ENCODE results near the gene FAM20B. TPM values are rescaled to one million over a fixed set of nuclear protein-coding genes. Genes with fewer than 3 reads are reported as not detected.

FAM20B gene
- total RNA-seq, 1 donor from 2014 or later, result 18.0 TPM

- no peak for TF ChIP-seq CTCF (conservative IDR thresholded peaks at IDR 0.05; ENCODE audit: low read depth, low read length)
- DNase-seq (ENCODE audit: low read depth), result no peak
- H3K4me3 ChIP-seq (ENCODE audit: low read depth, low read length), result no peak overlapping the region
Observed at GRCh38 chr1:179104611-179105250, 79.0 kb downstream of the FAM20B start.

DNA sequence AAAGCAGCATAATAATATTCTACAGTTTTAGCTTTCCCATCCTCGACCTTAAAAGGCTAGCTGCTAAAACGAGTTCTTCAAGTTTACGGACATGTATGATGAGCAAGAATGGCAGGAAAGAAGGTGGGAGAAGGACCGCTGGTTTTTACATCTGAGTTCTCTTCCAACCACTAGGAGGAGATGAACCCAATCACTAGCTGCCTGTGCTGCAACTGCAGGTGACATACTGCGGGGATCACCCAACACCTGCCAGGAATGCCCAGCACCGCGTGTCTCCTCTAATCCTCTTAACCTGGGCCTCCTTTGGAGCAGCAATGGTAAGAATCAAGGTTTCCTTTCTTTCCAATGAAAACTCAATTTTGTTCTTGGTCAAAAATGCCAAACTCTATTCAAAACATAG, 79.7 kb downstream of the FAM20B start:
- H3K4me3 ChIP-seq (ENCODE audit: low read depth, low read length), result no peak overlapping the region
- no peak for DNase-seq (ENCODE audit: low read depth)
- peak; percentile 54 for TF ChIP-seq CTCF (conservative IDR thresholded peaks at IDR 0.05; ENCODE audit: low read depth, low read length)

GRCh38 chr1:179107706-179108629, 82.3 kb downstream of the FAM20B start:
- TF ChIP-seq CTCF (conservative IDR thresholded peaks at IDR 0.05; ENCODE audit: low read depth, low read length), result no peak
- no peak for DNase-seq (ENCODE audit: low read depth)
- no peak overlapping the region for H3K4me3 ChIP-seq (ENCODE audit: low read depth, low read length)

DNA sequence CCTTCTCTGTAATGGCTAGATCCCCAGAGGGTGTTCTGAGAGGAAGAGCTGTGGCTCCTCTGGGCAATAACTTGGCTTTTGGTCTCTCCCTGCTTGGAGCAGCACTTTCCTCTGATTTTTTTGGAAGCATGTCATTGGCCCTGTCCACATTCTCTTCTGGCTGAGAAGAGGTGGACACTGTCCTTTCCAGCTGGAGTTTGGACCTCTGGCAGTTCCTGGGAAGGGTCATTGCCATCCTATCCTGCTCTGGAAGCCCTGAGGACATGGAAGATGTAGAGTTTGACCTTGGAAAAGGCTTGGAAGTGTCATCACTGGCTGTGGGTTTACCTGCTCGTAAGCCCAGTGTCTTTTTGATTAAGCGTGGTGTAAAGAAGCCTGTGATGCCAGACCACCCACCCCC, 83.0 kb downstream of the FAM20B start:
- no peak for TF ChIP-seq CTCF (conservative IDR thresholded peaks at IDR 0.05; ENCODE audit: low read depth, low read length)
- no peak overlapping the region for H3K4me3 ChIP-seq (ENCODE audit: low read depth, low read length)
- DNase-seq (ENCODE audit: low read depth), result no peak

DNA sequence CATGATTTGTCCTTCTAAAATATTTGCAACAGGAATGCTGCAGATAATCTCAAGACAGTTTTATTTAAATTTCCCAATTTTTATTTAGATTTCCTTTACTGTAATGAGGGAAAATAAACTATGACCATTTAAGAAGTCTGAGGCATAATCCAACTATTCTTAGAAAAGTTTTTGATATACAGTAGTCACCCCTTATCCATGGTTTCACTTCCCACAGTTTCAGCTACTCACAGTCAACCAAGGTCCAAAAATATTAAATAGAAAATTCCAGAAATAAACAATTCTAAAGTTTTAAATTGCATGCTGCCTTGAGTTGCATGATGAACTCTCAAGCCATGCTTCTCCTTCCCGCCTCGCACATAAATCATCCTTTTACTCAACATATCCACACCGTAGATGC, 89.5 kb downstream of the FAM20B start:
- no peak for TF ChIP-seq CTCF (conservative IDR thresholded peaks at IDR 0.05; ENCODE audit: low read depth, low read length)
- H3K4me3 ChIP-seq (ENCODE audit: low read depth, low read length), result no peak overlapping the region
- no peak for DNase-seq (ENCODE audit: low read depth)

- no peak for DNase-seq (ENCODE audit: low read depth)
- no peak overlapping the region for H3K4me3 ChIP-seq (ENCODE audit: low read depth, low read length)
- TF ChIP-seq CTCF (conservative IDR thresholded peaks at IDR 0.05; ENCODE audit: low read depth, low read length), result no peak
Observed at GRCh38 chr1:179119513-179119912, 93.8 kb downstream of the FAM20B start.

All from epithelial cell of proximal tubule (primary cell).